Mononuclear cell (primary cell): ENCODE results near the gene PPP2R1A. TPM values are rescaled to one million over a fixed set of nuclear protein-coding genes. Genes with fewer than 3 reads are reported as not detected.
A peak's percentile ranks its signal among the peaks of the same experiment; 100 is the strongest.

Source experiments
- H3K27me3 ChIP-seq: 2 replicates; pipeline ENCODE4 v1.6.0; 2011; ENCODE audit warnings: low read length, control low read depth; ENCODE audit not compliant: insufficient read depth
- H3K4me1 ChIP-seq: 2 replicates; pipeline ENCODE4 v1.5.1; 2011; ENCODE audit warnings: mild to moderate bottlenecking, low read length, control low read depth; ENCODE audit not compliant: insufficient read depth
- H3K4me3 ChIP-seq: 2 replicates; pipeline ENCODE4 v1.5.1; 2011; ENCODE audit warnings: mild to moderate bottlenecking, low read length, moderate library complexity
- H3K9me3 ChIP-seq: 2 replicates; pipeline ENCODE4 v1.5.1; 2011; ENCODE audit warnings: low read depth, mild to moderate bottlenecking, control low read depth, low read length
- total RNA-seq: library from RNA; depleted of rRNA; stranded (reverse); fragments of >200 nt; gene quantifications from one replicate; pipeline ENCODE4 v1.2.3, GENCODE V29; 2012

The PPP2R1A gene
- total RNA-seq, result 79.1 TPM

DNA sequence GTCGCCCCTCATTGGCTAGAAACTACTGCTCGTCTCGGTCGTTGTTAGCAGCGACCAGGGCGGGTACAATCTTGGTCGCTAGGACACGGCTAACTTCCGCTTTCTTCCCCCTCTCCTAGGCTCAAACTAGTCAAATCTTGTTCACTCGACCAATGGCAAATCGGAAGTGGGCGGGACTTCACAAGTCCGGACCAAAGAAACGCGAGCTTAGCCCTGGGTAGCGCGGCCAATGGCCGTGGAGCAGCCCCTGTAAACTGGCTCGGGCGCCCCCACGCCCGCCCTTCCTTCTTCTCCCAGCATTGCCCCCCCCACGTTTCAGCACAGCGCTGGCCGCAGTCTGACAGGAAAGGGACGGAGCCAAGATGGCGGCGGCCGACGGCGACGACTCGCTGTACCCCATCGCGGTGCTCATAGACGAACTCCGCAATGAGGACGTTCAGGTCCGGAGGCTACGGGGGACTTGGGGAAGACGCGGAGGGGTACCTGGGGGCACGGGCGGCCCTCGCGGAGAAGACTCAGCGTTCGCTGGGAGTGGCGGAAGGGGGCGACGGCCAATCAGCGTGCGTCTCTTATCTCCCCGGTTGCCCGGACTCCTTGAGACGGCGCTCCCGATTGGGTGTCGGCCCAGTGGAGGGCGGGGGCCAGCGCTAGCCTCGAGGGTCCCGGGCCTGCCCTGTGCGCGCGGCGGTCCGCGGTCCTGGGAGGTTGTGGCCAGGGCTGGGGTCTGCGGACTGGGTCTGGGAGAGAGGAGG lies at the start of gene PPP2R1A:
Gene PPP2R1A, plus strand, starts transcription at position 318 of the 752 bp plus-strand sequence. Its CDS starts 45 bp downstream, at position 363.
- peak within 1 kb of the TSS; percentile 88 for H3K4me3 ChIP-seq
- peaks cover 45% of the 10 kb centered on the region for H3K4me1 ChIP-seq
- no peaks in the 10 kb centered on the region for H3K27me3 ChIP-seq
- H3K9me3 ChIP-seq, result no peaks in the 10 kb centered on the region

- H3K27me3 ChIP-seq, result no peaks in the 10 kb centered on the region
- no peak overlapping the region for H3K4me3 ChIP-seq
- H3K4me1 ChIP-seq, result peaks cover 22% of the 10 kb centered on the region
- H3K9me3 ChIP-seq, result peaks cover 7% of the 10 kb centered on the region
These were observed 48.6 kb upstream of the PPP2R1A start for GRCh38 chr19:52141203-52141602.

DNA sequence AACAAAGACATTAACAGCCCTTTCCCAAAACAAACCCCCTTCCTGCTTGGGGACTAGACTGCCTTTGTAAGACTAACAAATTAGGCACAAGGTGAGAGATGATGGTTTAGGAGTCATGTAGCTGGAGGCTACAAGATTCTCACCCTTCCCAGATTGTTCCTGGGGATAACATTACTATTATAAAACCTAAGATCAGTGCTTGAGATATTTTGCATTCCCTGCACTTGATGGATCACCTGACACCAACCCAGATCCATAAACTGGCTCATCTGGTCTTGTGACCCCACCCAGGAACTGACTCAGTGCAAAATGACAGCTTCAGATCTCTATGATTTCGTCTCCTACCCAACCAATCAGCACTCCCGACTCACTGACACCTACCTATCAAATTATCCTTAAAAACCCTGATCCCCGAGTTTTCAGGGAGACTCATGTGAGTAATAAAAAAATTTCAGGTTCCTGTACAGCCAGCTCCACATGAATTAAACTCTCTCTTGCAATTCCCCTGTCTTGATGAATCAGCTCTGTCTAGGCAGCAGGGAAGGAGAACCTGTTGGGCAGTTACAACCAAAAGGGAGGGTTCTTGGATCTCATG lies 47.8 kb upstream of the PPP2R1A start:
- peaks cover 22% of the 10 kb centered on the region for H3K4me1 ChIP-seq
- peaks cover 13% of the 10 kb centered on the region for H3K9me3 ChIP-seq
- no peaks in the 10 kb centered on the region for H3K27me3 ChIP-seq
- H3K4me3 ChIP-seq, result no peak overlapping the region

DNA sequence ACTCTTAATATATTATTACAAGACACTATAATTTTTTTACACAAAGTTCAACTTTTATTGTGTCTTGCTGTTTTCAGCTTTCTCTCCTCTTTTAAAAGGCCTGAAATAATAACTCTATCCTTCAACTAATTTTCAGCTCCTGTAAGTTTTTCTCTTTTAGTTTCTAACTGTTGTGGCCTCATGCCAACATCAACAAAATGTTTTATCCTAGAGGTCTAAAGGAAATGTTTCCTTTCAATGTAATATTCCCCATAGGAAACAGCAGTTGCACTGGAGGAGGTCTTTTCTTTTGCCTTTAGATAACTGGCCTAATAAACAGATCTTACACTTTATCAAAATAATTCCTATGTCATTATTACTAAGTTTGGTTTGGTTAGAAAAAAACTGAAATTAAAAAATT lies 41.6 kb upstream of the PPP2R1A start:
- peaks cover 54% of the 10 kb centered on the region for H3K9me3 ChIP-seq
- H3K27me3 ChIP-seq, result no peaks in the 10 kb centered on the region
- no peak overlapping the region for H3K4me3 ChIP-seq
- H3K4me1 ChIP-seq, result no peaks in the 10 kb centered on the region

- no peak overlapping the region for H3K4me3 ChIP-seq
- no peaks in the 10 kb centered on the region for H3K27me3 ChIP-seq
- H3K9me3 ChIP-seq, result peaks cover 94% of the 10 kb centered on the region
- no peaks in the 10 kb centered on the region for H3K4me1 ChIP-seq
These were observed 34.1 kb upstream of the PPP2R1A start for GRCh38 chr19:52155596-52156359.

DNA sequence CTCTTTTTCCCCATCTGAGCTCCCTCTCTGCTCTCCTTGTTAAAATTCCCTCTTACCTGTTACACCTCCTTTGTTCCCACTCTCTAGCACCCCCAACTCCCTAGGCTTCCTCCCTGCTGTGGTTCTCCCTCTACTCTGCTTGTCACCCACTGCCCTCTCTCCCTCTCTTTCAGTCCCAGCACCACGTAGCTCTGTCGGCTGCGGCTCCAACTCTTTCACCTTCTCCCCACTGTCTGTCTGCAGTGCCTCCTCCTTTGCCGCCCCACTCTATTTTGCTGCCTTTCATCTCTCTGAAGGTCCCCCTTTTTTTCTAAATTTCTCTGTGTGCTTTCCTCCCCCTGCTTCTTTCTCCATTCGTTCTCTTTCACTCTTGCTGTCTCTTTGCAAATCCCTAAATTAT lies 19.5 kb upstream of the PPP2R1A start:
- Histone ChIP-seq H3K9me3 (no peaks in the 10 kb centered on the region), H3K4me3 (peak overlapping the region; percentile 73), H3K4me1 (peaks cover 24% of the 10 kb centered on the region), H3K27me3 (no peaks in the 10 kb centered on the region)

GRCh38 chr19:52170863-52171320 lies 19.0 kb upstream of the PPP2R1A start:
- H3K27me3 ChIP-seq, result no peaks in the 10 kb centered on the region
- peaks cover 24% of the 10 kb centered on the region for H3K4me1 ChIP-seq
- H3K4me3 ChIP-seq, result peak overlapping the region; percentile 73
- H3K9me3 ChIP-seq, result no peaks in the 10 kb centered on the region

DNA sequence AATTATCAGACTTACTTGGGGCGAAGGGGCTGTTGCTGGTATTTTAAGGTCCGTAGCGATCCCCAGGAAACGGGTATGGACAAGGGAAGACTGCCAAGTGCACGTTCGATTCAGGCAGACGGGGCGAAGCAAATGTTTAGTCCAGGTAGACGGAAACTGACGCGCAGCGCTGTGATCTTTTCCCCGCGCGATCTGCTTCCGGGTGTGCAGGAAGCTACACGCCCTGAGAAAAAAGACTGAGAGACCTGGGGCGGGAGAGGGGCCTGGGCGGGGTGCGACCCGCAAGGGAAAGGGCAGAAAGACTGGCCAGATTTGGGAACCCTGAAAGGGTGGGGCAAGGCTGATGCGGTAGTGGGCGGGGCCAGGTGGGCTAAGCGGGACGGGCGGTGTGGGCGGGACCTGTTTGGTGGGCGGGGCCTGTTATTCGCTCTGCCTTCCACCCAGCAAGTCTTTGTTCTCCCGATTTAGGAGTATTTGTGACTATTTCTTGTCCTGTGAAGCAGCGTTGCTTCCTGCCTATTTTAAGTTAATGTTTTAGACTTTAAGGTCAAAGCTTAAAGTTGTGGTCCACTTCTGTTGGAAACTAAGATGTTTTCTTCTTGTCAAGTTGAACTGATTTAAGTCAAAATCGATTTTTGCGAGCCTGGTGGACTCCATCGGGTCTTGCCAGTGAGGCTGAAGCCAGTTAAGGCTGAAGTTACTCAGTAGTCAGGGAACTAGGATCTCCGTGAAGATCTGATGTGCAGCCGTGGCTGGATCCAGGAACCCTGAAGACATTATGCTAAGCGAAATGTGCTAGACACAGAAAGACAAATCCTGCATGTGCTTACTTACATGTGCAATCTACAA lies 18.3 kb upstream of the PPP2R1A start, which contains the start of gene ZNF836:
Gene ZNF836, minus strand, starts transcription at position 301 of the 849 bp plus-strand sequence. CDS start 3,549 bp downstream, outside the sequence.
- peaks cover 24% of the 10 kb centered on the region for H3K4me1 ChIP-seq
- H3K27me3 ChIP-seq, result no peaks in the 10 kb centered on the region
- H3K9me3 ChIP-seq, result no peaks in the 10 kb centered on the region
- H3K4me3 ChIP-seq, result peak within 1 kb of the TSS; percentile 73

DNA sequence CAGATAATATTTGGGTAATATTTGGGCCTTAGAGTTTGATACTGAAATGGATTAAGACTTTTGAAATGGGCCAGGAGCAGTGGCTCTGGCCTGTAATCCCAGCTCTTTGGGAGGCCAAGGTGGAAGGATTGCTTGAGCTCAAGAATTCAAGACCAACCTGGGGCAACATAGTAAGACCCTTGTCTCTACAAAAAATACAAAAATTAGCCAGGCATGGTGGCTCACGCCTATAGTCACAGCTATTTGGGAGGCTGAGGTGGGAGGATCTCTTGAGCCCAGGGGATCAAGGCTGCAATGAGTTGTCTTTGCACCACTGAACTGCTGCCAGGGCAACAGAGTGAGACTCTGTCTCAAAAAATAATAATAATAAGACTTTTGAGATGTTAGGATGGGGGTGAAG lies 17.5 kb upstream of the PPP2R1A start:
- H3K4me1 ChIP-seq, result peaks cover 24% of the 10 kb centered on the region
- no peaks in the 10 kb centered on the region for H3K27me3 ChIP-seq
- H3K9me3 ChIP-seq, result no peaks in the 10 kb centered on the region
- H3K4me3 ChIP-seq, result no peak overlapping the region

DNA sequence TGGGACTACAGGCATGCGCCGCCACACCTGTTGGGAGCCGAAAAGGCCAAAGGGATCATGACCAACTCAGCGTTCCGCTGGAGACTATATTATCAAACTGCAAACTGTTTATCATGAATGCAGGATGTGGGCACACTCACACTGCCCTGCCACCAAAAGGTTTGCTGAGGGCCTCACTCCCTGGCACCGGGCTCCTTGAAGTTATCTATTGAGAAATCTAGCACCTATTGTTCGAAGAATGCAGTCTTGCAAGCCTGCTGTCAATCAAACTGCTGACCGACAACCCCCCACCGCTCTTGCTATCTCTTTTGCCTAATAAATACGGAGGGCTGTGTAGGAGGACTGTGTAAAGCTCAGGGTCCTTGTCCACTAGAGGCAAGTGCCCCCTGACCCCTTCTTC lies 13.3 kb upstream of the PPP2R1A start:
- Histone ChIP-seq H3K4me3 (no peak overlapping the region), H3K4me1 (peaks cover 9% of the 10 kb centered on the region), H3K9me3 (no peaks in the 10 kb centered on the region), H3K27me3 (no peaks in the 10 kb centered on the region)

GRCh38 chr19:52187407-52187806 lies 2.4 kb upstream of the PPP2R1A start:
- H3K4me1 ChIP-seq, result peaks cover 29% of the 10 kb centered on the region
- H3K27me3 ChIP-seq, result no peaks in the 10 kb centered on the region
- no peak overlapping the region for H3K4me3 ChIP-seq
- no peaks in the 10 kb centered on the region for H3K9me3 ChIP-seq

DNA sequence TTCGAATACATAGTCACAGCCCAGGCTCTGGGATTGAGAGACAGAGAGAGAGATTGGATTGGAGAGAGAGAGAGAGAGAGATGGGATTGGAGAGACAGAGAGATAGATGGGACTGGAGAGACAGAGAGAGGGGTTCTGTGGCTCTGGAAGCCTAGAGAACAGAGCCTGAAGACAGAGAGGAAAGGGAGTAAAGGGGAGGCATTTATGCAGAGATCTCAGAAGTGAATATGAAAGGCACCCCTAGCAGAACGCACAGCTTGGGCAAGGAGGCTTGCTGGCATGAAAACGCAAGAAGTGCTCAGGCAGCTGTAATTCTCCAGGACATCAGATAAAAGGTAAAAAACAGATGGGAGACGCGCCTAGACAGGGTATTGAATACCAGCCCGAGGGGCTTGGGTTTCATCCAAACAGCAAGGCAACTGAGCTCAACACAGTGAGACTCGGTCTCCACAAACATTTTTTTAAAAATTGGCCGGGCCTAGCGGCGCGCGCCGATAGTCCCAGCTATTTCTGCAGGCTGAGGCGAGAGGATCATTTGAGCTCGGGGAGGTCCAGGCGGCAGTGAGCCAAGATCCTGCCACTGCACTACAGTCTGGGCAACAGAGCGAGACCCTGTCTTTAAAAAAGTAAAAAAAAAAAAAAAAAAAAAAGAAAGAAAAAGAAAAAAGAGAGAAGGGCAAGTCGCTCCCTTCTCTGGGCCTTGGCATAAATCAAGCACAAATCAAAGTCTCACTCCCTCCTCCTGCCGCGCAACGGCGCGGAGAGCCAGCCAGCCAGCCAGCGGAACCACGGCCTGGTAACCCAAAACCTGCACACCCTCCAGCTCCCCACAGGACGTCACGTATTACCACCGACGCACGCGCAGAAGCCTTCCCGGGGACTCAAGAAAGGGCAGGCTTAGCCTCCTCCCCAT lies 774 bp upstream of the PPP2R1A start:
- Histone ChIP-seq H3K4me1 (peaks cover 39% of the 10 kb centered on the region), H3K9me3 (no peaks in the 10 kb centered on the region), H3K4me3 (peak overlapping the region; percentile 28), H3K27me3 (no peaks in the 10 kb centered on the region)

DNA sequence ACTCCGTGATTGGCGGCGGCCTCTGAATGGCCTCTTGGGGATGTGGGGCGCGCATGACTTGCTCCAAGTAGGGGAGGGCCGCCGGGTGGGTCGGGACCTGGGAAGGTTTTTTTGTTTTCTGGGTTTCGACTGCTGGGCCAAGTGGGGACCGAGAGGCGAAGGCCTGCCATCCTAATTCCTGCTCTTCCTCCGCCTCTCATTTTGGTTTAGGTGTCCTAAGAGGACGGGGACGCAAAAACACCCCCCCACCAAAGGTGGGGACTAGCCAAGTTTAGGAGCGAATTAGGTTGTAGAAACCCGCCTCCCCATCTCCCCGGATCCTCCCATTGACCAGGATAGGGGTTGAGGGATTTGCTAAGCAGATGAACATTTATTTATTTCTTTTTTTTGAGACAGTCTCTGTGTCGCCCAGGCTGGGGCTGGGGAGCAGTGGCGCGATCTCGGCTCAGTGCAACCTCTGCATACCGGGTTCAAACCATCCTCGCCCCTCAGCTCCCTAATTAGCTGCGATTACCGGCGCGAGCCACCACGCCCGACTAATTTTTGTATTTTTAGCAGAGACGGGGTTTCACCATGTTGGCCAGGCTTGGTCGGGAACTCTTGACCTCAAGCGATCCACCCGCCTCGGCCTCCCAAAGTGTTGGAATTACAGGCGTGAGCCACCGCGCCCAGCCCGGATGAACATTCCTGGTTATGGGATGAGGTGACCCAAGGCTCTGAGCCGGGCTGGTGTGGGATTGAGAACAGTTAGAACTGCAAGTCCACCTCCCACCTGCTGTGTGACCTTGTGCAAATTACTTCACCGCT lies 838 bp downstream of the PPP2R1A start:
- Histone ChIP-seq H3K27me3 (no peaks in the 10 kb centered on the region), H3K9me3 (no peaks in the 10 kb centered on the region), H3K4me3 (peak overlapping the region; percentile 88), H3K4me1 (peaks cover 45% of the 10 kb centered on the region)
